Gastrocnemius medialis (tissue), 4 donors: Measurements from ENCODE around the gene DGKZ.

Experiments
- POLR2A ChIP-seq, 2 donors: fragments of 450-650 bp; IDR thresholded peaks; one replicate each; pipeline ENCODE4 v1.6.1; 2017; ENCODE audit warnings: antibody characterized with exemption in 2 of 2, mild to moderate bottlenecking in 2 of 2, moderate library complexity in 2 of 2
- TF ChIP-seq, protein P1 (sequence below), 5 experiments: fragments of 450-650 bp in 3 of 5; fragments of 200-600 bp in 2 of 5; sonication (generic) in 2 of 5; IDR thresholded peaks in 4 of 5; conservative IDR thresholded peaks in 1 of 5; 1 replicate in 4 of 5; 2 replicates in 1 of 5; pipeline ENCODE4 v1.5.1; 2016 to 2019; ENCODE audit warnings: antibody characterized with exemption in 5 of 5, mild to moderate bottlenecking in 3 of 5, moderate library complexity in 3 of 5

DNA sequence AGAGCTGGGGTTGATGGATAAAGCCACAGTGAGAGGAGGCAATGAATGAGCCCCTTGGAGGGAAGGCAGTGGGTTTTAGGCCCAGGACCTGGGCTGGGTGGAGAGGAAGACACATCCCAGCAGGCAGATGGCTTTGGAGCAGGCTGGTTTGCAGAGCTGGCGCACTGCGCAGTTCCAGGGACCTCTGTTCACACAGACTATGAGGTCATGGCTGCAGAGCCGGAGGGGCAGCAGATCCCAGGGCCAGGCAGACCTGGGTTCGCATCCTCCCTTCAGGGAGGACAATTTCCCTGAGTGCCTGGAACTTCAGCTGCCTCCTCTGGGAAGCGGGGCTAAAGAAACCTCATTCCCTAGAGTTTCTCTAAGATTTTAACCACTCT, 28.2 kb upstream of the DGKZ start:
- TF ChIP-seq, protein P1, sequence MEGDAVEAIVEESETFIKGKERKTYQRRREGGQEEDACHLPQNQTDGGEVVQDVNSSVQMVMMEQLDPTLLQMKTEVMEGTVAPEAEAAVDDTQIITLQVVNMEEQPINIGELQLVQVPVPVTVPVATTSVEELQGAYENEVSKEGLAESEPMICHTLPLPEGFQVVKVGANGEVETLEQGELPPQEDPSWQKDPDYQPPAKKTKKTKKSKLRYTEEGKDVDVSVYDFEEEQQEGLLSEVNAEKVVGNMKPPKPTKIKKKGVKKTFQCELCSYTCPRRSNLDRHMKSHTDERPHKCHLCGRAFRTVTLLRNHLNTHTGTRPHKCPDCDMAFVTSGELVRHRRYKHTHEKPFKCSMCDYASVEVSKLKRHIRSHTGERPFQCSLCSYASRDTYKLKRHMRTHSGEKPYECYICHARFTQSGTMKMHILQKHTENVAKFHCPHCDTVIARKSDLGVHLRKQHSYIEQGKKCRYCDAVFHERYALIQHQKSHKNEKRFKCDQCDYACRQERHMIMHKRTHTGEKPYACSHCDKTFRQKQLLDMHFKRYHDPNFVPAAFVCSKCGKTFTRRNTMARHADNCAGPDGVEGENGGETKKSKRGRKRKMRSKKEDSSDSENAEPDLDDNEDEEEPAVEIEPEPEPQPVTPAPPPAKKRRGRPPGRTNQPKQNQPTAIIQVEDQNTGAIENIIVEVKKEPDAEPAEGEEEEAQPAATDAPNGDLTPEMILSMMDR (IDR thresholded peaks at IDR 0.05 in 4 of 5, conservative IDR thresholded peaks at IDR 0.05 in 1 of 5), result no peak
- no peak for TF ChIP-seq POLR2A (IDR thresholded peaks at IDR 0.05)
